Body of pancreas (tissue), 4 donors: ENCODE results near the gene TLR9.

Experiments used
- POLR2A ChIP-seq, 3 donors: fragments of 450-650 bp; IDR thresholded peaks; one replicate each; pipeline ENCODE4 v1.6.1; 2016; ENCODE audit warnings: antibody characterized with exemption in 3 of 3, mild to moderate bottlenecking in 2 of 3
- TF ChIP-seq, protein P1 (sequence below), 7 experiments: fragments of 450-650 bp in 4 of 7; fragments of 200-600 bp in 3 of 7; sonication (generic) in 3 of 7; IDR thresholded peaks; one replicate each; pipeline ENCODE4 v1.5.1; 2016 to 2019; ENCODE audit warnings: antibody characterized with exemption in 7 of 7

DNA sequence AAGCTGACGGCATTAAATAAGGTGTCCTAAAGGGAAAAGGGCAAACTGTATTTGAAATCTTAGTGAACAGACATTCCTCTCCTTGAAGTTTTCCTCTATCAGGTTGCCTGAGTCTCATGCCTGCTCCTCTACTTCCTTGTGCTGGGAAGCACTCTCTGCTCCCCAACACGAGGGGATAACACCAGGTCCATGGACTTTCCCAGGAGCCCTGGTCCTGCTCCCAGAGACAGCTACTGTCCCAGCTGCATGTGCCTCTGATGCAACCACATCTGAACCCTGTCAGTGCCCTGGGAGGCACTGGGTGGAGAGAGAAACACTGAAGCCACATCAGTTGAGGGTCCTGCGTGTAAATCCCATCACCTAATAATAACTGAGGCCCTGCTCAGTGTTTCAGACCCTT, 7.4 kb downstream of the TLR9 start:
- no peak for TF ChIP-seq POLR2A (IDR thresholded peaks at IDR 0.05)
- TF ChIP-seq, protein P1, sequence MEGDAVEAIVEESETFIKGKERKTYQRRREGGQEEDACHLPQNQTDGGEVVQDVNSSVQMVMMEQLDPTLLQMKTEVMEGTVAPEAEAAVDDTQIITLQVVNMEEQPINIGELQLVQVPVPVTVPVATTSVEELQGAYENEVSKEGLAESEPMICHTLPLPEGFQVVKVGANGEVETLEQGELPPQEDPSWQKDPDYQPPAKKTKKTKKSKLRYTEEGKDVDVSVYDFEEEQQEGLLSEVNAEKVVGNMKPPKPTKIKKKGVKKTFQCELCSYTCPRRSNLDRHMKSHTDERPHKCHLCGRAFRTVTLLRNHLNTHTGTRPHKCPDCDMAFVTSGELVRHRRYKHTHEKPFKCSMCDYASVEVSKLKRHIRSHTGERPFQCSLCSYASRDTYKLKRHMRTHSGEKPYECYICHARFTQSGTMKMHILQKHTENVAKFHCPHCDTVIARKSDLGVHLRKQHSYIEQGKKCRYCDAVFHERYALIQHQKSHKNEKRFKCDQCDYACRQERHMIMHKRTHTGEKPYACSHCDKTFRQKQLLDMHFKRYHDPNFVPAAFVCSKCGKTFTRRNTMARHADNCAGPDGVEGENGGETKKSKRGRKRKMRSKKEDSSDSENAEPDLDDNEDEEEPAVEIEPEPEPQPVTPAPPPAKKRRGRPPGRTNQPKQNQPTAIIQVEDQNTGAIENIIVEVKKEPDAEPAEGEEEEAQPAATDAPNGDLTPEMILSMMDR (IDR thresholded peaks at IDR 0.05): no peak
